SK-N-MC (cell line): ENCODE data around the gene SCN1B.

Experiments used
- DNase-seq: peaks from one replicate; pipeline ENCODE4 v3.0.0-alpha.2; 2011; ENCODE audit warnings: low read depth, low spot score
- H3K27ac ChIP-seq: fragments of 200-600 bp; sonication (generic); 2 replicates; pipeline ENCODE4 v1.5.1; 2016; ENCODE audit warnings: mixed run types
- H3K36me3 ChIP-seq: fragments of 200-600 bp; sonication (generic); 2 replicates; pipeline ENCODE4 v1.6.1; 2017; ENCODE audit warnings: antibody characterized with exemption, low read length, mixed read lengths; ENCODE audit not compliant: insufficient read depth
- H3K4me3 ChIP-seq: fragments of 200-600 bp; sonication (generic); 2 replicates; pipeline ENCODE4 v1.5.1; 2016
- H3K9ac ChIP-seq: fragments of 200-600 bp; sonication (generic); 2 replicates; pipeline ENCODE4 v1.8.0; 2017; ENCODE audit warnings: mixed run types, mixed read lengths; ENCODE audit not compliant: insufficient read length
- H3K9me3 ChIP-seq: fragments of 200-600 bp; sonication (generic); 2 replicates; pipeline ENCODE4 v1.6.1; 2017; ENCODE audit warnings: low read depth, mild to moderate bottlenecking, antibody characterized with exemption, low read length, moderate library complexity, mixed read lengths
- EZH2 ChIP-seq: fragments of 200-600 bp; sonication (generic); IDR thresholded peaks from one replicate; pipeline ENCODE4 v1.6.1; 2017; ENCODE audit warnings: antibody characterized with exemption
- FOXP2 ChIP-seq: optimal IDR thresholded peaks from 2 replicates; pipeline ENCODE3; 2011; ENCODE audit warnings: mild to moderate bottlenecking, moderate library complexity; ENCODE audit not compliant: insufficient read depth; ENCODE audit errors: extremely low read length, control extremely low read depth
- POLR2AphosphoS5 ChIP-seq: IDR thresholded peaks from 2 replicates; pipeline ENCODE4 v1.6.1; 2012; ENCODE audit warnings: mild to moderate bottlenecking, low read depth, low read length, borderline replicate concordance

Gene SCN1B

GRCh38 chr19:35086455-35086854 lies 56.2 kb downstream of the SCN1B start:
- no peak overlapping the region for H3K9ac ChIP-seq
- no peaks in the 10 kb centered on the region for H3K9me3 ChIP-seq
- no peak overlapping the region for H3K4me3 ChIP-seq
- DNase-seq = no peak
- no peak for TF ChIP-seq FOXP2
- TF ChIP-seq EZH2 = no peak
- TF ChIP-seq POLR2AphosphoS5 = no peak
- H3K27ac ChIP-seq = no peak overlapping the region
- H3K36me3 ChIP-seq = no peaks in the 10 kb centered on the region

- DNase-seq = no peak
- no peak overlapping the region for H3K27ac ChIP-seq
- H3K36me3 ChIP-seq = no peaks in the 10 kb centered on the region
Observed at GRCh38 chr19:35087393-35087792, 57.1 kb downstream of the SCN1B start.

GRCh38 chr19:35088131-35088913 lies 58.1 kb downstream of the SCN1B start:
- no peak overlapping the region for H3K4me3 ChIP-seq
- no peaks in the 10 kb centered on the region for H3K36me3 ChIP-seq
- TF ChIP-seq FOXP2 (no peak), EZH2 (no peak), POLR2AphosphoS5 (no peak)
- H3K9ac ChIP-seq = no peak overlapping the region
- DNase-seq = no peak
- H3K9me3 ChIP-seq = no peaks in the 10 kb centered on the region
- H3K27ac ChIP-seq = no peak overlapping the region

More at GRCh38 chr19:35087393-35087792, 57.1 kb downstream of the SCN1B start:
- TF ChIP-seq FOXP2 (no peak), EZH2 (no peak), POLR2AphosphoS5 (no peak)
- no peak overlapping the region for H3K9ac ChIP-seq
- no peaks in the 10 kb centered on the region for H3K9me3 ChIP-seq
- no peak overlapping the region for H3K4me3 ChIP-seq

- H3K36me3 ChIP-seq = no peaks in the 10 kb centered on the region
- TF ChIP-seq FOXP2 = no peak
- TF ChIP-seq POLR2AphosphoS5 = no peak
- TF ChIP-seq EZH2 = no peak
- no peak overlapping the region for H3K4me3 ChIP-seq
- DNase-seq = no peak
- no peak overlapping the region for H3K9ac ChIP-seq
- no peaks in the 10 kb centered on the region for H3K9me3 ChIP-seq
- no peak overlapping the region for H3K27ac ChIP-seq
Observed at GRCh38 chr19:35089554-35089953, 59.3 kb downstream of the SCN1B start.
